Ectodermal cell (in vitro differentiated cells): ENCODE data around the gene MSANTD2.

Experiments used
- H3K27ac ChIP-seq: 2 replicates; pipeline ENCODE4 v1.7.0; 2013; ENCODE audit warnings: mild to moderate bottlenecking, low read depth, low read length; ENCODE audit not compliant: insufficient read depth, poor library complexity, severe bottlenecking
- H3K27me3 ChIP-seq: 2 replicates; pipeline ENCODE4 v1.7.0; 2013; ENCODE audit warnings: mild to moderate bottlenecking, low read length; ENCODE audit not compliant: insufficient read depth, control insufficient read depth, poor library complexity, severe bottlenecking
- H3K36me3 ChIP-seq: one replicate; pipeline ENCODE4 v1.7.0; 2013; ENCODE audit warnings: low read length; ENCODE audit not compliant: control insufficient read depth, insufficient read depth
- H3K4me1 ChIP-seq: one replicate; pipeline ENCODE4 v1.7.0; 2013; ENCODE audit warnings: low read length; ENCODE audit not compliant: control insufficient read depth, insufficient read depth
- H3K4me3 ChIP-seq: 2 replicates; pipeline ENCODE4 v1.7.0; 2013; ENCODE audit warnings: low read depth, low read length, control low read depth; ENCODE audit not compliant: insufficient read depth
- H3K9me3 ChIP-seq: 2 replicates; pipeline ENCODE4 v1.7.0; 2013; ENCODE audit warnings: mild to moderate bottlenecking, low read length, moderate library complexity; ENCODE audit not compliant: control insufficient read depth
- WGBS, 2 experiments: methylation state at CpG; one replicate each; pipeline ENCODE4 v1.1.7; 2013; ENCODE audit warnings: missing lambda C conversion rate in 2 of 2; 5-methylcytosine and 5-hydroxymethylcytosine counted together

The MSANTD2 gene

GRCh38 chr11:124801636-124802312 is 1.6 kb upstream of the MSANTD2 start:
- no peaks in the 10 kb centered on the region for H3K9me3 ChIP-seq
- no peak overlapping the region for H3K27ac ChIP-seq
- H3K36me3 ChIP-seq = no peaks in the 10 kb centered on the region
- peaks cover 13% of the 10 kb centered on the region for H3K4me1 ChIP-seq
- WGBS, 2 experiments = 88 to 96% methylated on average over 7 to 8 of the region's 8 CpGs
- H3K27me3 ChIP-seq = no peaks in the 10 kb centered on the region
- H3K4me3 ChIP-seq = no peak overlapping the region

- no peaks in the 10 kb centered on the region for H3K27me3 ChIP-seq
- 53 to 58% methylated on average over 8 of the region's 8 CpGs for WGBS, 2 experiments
- peaks cover 13% of the 10 kb centered on the region for H3K4me1 ChIP-seq
- no peaks in the 10 kb centered on the region for H3K36me3 ChIP-seq
- no peaks in the 10 kb centered on the region for H3K9me3 ChIP-seq
- no peak overlapping the region for H3K27ac ChIP-seq
- H3K4me3 ChIP-seq = peak overlapping the region; percentile 93
These were observed 808 bp upstream of the MSANTD2 start for GRCh38 chr11:124801014-124801413.

- 0% methylated on average over 83 of the region's 83 CpGs for WGBS, 2 experiments
- Histone ChIP-seq H3K9me3 (no peaks in the 10 kb centered on the region), H3K4me1 (peaks cover 13% of the 10 kb centered on the region)
These were observed 619 bp downstream of the MSANTD2 start for GRCh38 chr11:124799348-124800225.

GRCh38 chr11:124798991-124799347 is 1.2 kb downstream of the MSANTD2 start:
- 0 to 3% methylated on average over 8 of the region's 8 CpGs for WGBS, 2 experiments
- Histone ChIP-seq H3K27me3 (no peaks in the 10 kb centered on the region), H3K27ac (peak overlapping the region; percentile 95), H3K4me1 (peaks cover 13% of the 10 kb centered on the region), H3K36me3 (no peaks in the 10 kb centered on the region), H3K4me3 (peak overlapping the region; percentile 93), H3K9me3 (no peaks in the 10 kb centered on the region)

More at GRCh38 chr11:124799348-124800225, 619 bp downstream of the MSANTD2 start:
- peak overlapping the region; percentile 93 for H3K4me3 ChIP-seq
- no peaks in the 10 kb centered on the region for H3K36me3 ChIP-seq
- peak overlapping the region; percentile 95 for H3K27ac ChIP-seq
- no peaks in the 10 kb centered on the region for H3K27me3 ChIP-seq

GRCh38 chr11:124796312-124796711 is 3.9 kb downstream of the MSANTD2 start:
- no peak overlapping the region for H3K27ac ChIP-seq
- no peaks in the 10 kb centered on the region for H3K9me3 ChIP-seq
- H3K27me3 ChIP-seq = no peaks in the 10 kb centered on the region
- H3K36me3 ChIP-seq = no peaks in the 10 kb centered on the region
- 89 to 90% methylated on average over 3 of the region's 3 CpGs for WGBS, 2 experiments
- peaks cover 16% of the 10 kb centered on the region for H3K4me1 ChIP-seq
- no peak overlapping the region for H3K4me3 ChIP-seq

GRCh38 chr11:124793466-124794278 is 6.5 kb downstream of the MSANTD2 start:
- WGBS, 2 experiments = 89 to 96% methylated on average over 2 of the region's 2 CpGs
- Histone ChIP-seq H3K36me3 (no peaks in the 10 kb centered on the region), H3K27ac (no peak overlapping the region), H3K9me3 (no peaks in the 10 kb centered on the region), H3K4me3 (no peak overlapping the region), H3K27me3 (no peaks in the 10 kb centered on the region), H3K4me1 (peaks cover 14% of the 10 kb centered on the region)

GRCh38 chr11:124791626-124792341 is 8.4 kb downstream of the MSANTD2 start:
- Histone ChIP-seq H3K4me1 (peaks cover 3% of the 10 kb centered on the region), H3K27ac (no peak overlapping the region), H3K36me3 (no peaks in the 10 kb centered on the region), H3K4me3 (no peak overlapping the region), H3K9me3 (no peaks in the 10 kb centered on the region), H3K27me3 (no peaks in the 10 kb centered on the region)
- 95% methylated on average over 3 of the region's 4 CpGs for WGBS, 2 experiments

- no peaks in the 10 kb centered on the region for H3K36me3 ChIP-seq
- H3K27me3 ChIP-seq = no peaks in the 10 kb centered on the region
- no peak overlapping the region for H3K4me3 ChIP-seq
- H3K4me1 ChIP-seq = peaks cover 3% of the 10 kb centered on the region
- no peaks in the 10 kb centered on the region for H3K9me3 ChIP-seq
- no peak overlapping the region for H3K27ac ChIP-seq
These were observed 11.7 kb downstream of the MSANTD2 start for GRCh38 chr11:124788521-124788920.

- H3K4me3 ChIP-seq = no peak overlapping the region
- no peaks in the 10 kb centered on the region for H3K4me1 ChIP-seq
- H3K36me3 ChIP-seq = no peaks in the 10 kb centered on the region
- 96 to 98% methylated on average over 2 of the region's 2 CpGs for WGBS, 2 experiments
- H3K27ac ChIP-seq = no peak overlapping the region
- no peaks in the 10 kb centered on the region for H3K27me3 ChIP-seq
- no peaks in the 10 kb centered on the region for H3K9me3 ChIP-seq
These were observed 16.2 kb downstream of the MSANTD2 start for GRCh38 chr11:124784051-124784450.
